ENCODE results near the gene NBEAL2.
"Not testable (repeated sequence)": the region's sequence is repeated elsewhere in the genome, so short reads cannot be mapped to it uniquely, and the experiment has no call there.

NBEAL2 gene

GRCh38 chr3:47012342-47013230 lies 33.1 kb downstream of the NBEAL2 start:
- no peak for DNase-seq (ENCODE audit: low spot score)

GRCh38 chr3:47013231-47013630 lies 33.8 kb downstream of the NBEAL2 start:
- no peak for DNase-seq (ENCODE audit: low spot score)

GRCh38 chr3:47014036-47014435 lies 34.6 kb downstream of the NBEAL2 start:
- no peak for DNase-seq (ENCODE audit: low spot score)

DNA sequence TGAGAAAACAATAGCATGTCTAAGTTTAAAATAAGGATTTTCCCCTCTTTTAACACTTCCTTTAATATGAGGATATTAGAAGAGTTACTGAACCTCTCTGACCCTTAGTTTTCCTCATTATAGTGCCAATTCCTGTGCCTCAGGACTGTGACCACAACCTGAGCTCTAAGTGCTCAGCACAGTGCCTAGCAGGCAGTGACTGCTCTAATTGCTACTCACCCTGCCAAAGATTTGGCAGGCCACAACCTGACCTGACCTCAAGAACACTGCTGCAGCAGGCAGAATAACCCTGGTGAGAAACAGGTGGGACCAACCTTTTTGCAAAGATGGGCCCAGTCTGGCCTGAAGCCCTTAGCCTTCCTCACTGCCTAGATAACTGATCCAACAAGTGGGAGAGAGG lies 35.7 kb downstream of the NBEAL2 start:
- no peak for DNase-seq (ENCODE audit: low spot score)

DNA sequence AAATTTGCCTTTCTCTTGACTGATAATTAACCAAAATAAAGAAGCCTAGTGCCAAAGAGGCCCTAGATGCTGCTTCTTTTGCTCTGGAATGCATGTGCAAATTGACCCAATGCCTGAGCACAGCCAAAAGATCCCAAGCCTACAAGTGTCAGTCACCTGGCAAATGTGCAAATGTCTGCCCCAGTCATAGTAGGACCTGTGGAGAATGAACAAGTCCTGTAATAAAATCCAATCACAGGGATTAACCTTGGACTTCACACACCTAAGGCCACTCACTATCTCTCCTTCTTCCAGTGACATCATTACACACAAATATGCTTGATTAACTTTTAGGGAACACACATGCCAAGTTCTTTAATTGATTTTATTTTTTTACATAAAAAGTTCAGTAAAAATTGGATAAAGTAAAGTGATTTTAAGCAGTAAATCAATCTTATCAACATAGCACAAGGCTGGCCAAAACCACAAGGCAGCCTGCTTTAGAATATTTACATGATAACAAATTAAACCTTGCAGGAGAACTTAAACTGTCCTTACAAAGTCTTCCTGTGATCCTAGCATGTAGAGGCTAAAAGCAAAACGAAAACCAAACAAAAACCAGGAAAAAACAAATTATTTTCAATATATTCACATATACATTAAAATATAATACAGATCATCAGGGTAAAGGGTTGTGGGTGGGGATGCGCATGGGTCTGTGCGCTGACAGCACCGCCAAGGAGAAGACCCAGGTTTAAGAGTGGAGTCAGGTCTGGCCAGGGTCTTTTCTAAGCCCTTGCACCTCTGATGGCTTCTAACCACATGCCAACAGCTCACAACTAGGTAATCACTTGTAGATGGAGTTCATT lies 36.8 kb downstream of the NBEAL2 start:
- DNase-seq (ENCODE audit: low spot score), result no peak

- peak; percentile 71 for DNase-seq (ENCODE audit: low spot score)
Observed at GRCh38 chr3:47016934-47017435, 37.5 kb downstream of the NBEAL2 start.

DNA sequence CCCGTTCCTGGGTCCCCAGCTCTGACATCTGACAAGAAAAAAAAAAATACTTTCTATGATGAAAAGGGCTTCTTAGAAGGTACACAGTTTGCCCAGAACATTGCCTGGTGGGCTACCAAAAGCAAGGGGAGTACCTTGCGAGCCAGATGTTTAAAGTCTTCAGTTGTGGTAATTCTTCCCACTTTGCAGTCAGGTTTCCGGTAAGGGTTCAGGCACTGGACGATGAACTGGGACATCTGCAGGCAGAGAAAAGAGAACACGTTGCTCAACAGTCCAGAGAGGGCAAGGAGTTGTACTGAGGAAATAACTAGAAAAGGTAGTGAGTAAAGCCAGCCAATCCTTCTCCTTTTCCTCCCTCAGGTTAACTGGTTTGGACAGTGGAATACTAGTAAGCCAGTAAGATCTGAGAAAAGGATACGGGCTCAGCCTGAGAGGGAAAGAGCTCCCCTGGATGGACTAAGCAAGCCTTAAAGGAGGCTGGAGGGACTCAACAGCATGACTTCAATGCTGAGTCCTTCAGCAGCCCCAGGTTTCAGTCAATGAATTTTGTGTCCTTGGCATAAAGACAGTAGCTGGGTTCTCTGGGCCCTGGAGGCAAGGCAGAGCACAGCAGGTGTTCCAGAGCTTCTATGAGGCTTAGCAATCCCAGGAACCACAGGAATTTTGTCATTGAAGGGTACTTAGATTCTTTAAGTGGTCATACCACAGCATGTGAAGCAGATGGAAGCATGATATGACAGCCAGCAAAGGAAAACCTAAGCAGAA lies 38.2 kb downstream of the NBEAL2 start:
- no peak for DNase-seq (ENCODE audit: low spot score)

- no peak for DNase-seq (ENCODE audit: low spot score)
Observed at GRCh38 chr3:47018269-47018611, 38.8 kb downstream of the NBEAL2 start.

GRCh38 chr3:47019201-47019600 lies 39.7 kb downstream of the NBEAL2 start:
- no peak for DNase-seq (ENCODE audit: low spot score)

GRCh38 chr3:47020311-47020710 lies 40.8 kb downstream of the NBEAL2 start:
- DNase-seq (ENCODE audit: low spot score), result no peak

GRCh38 chr3:47022641-47023071 lies 43.2 kb downstream of the NBEAL2 start:
- peak; percentile 14 for DNase-seq (ENCODE audit: low spot score)

GRCh38 chr3:47024932-47025331 lies 45.5 kb downstream of the NBEAL2 start:
- DNase-seq (ENCODE audit: low spot score), result no peak

DNA sequence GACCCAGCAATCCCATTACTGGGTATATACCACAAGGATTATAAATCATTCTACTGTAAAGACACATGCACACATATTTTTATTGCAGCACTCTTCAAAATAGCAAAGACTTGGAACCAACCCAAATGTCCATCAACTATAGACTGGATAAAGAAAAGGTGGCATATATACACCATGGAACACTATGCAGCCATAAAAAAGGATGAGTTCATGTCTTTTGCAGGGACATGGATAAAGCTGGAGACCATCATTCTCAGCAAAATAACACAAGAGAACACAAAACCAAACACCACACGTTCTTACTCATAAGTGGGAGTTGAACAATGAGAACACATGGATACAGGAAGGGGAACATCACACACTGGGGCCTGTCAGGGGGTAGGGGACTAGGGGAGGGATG lies 47.0 kb downstream of the NBEAL2 start:
- not testable (repeated sequence) for DNase-seq (ENCODE audit: low spot score)

DNA sequence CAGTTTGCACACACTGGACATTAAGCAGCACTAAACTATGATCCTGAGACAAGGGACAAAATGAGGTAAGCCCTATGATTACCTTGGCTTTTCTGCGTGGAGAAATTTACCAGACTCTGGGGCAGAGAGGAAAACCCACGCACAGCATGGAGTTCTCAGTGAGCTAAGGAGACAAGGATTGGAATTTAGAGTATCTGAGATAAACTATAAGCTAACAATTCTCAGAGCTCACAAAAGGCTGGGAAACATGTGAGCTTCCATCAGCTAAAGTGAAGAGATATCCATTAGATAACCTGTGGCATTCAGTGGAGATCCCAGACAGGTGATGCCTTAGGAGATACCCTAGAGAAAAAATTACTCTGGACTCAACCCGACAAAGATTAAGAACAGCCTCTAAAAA lies 48.7 kb downstream of the NBEAL2 start:
- DNase-seq (ENCODE audit: low spot score), result no peak

GRCh38 chr3:47028667-47029066 lies 49.2 kb downstream of the NBEAL2 start:
- no peak for DNase-seq (ENCODE audit: low spot score)

DNA sequence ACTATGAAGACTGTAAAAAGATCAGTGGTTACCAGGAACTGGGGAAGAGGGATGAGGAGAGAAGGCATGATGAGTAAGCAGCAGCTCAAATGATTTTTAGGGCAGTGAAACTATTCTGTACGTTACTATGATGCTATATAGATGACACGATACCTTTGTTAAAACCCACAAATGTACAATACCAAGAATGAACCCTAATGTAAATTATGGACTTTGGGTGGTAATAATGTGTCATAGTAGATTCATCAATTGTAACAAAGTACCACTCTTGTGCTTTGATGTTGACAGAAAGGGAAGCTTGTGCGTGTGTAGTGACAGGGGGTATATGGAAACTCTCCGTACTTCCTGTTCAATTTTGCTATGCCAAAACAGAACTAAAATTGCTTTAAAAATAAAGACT lies 51.6 kb downstream of the NBEAL2 start:
- not testable (repeated sequence) for DNase-seq (ENCODE audit: low spot score)

- DNase-seq (ENCODE audit: low spot score), result no peak
Observed at GRCh38 chr3:47034868-47035489, 55.5 kb downstream of the NBEAL2 start.

DNA sequence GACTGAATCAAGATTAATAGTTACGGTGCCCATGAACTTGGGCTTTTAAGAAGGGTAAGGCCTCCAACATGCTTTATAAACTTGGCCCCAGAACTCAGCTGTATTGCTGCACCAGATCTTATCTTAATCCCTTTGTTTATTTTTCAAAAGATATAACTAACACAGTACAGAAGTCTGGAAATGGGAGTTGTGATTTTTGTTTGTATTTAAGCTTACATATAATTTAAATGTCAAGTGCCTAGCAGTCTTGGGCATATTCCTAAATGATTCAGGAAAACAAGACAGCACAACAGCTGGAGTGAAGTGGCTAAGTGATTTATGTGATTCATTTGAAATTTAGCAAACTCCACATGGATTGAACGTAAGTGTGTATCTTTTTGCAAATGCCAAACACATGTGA lies 56.2 kb downstream of the NBEAL2 start:
- DNase-seq (ENCODE audit: low spot score), result no peak

DNA sequence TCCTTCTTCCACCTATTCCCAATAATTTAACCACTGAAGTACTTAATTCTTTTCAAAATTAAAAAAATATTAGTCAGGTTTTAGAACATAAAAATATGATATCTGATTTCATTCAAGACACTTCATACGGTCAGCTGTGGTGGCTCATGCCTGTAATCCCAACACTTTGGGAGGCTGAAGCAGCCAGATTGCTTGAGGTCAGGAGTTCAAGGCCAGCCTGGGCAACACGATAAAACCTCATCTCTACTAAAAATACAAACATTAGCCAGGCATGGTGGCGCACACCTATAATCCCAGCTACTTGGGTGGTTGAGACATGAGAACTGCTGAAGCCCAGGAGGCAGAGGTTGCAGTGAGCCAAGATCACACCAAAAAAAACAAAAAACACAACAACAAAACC lies 56.7 kb downstream of the NBEAL2 start:
- DNase-seq (ENCODE audit: low spot score), result no peak

- not testable (repeated sequence) for DNase-seq (ENCODE audit: low spot score)
Observed at GRCh38 chr3:47037302-47037701, 57.8 kb downstream of the NBEAL2 start.

- no peak for DNase-seq (ENCODE audit: low spot score)
Observed at GRCh38 chr3:47041114-47041513, 61.6 kb downstream of the NBEAL2 start.

Measured in AG20443 (cell line).